ENCODE data around the gene TRABD2A.
"Not testable (repeated sequence)": the region's sequence is repeated elsewhere in the genome, so short reads cannot be mapped to it uniquely, and the experiment has no call there.

DNA sequence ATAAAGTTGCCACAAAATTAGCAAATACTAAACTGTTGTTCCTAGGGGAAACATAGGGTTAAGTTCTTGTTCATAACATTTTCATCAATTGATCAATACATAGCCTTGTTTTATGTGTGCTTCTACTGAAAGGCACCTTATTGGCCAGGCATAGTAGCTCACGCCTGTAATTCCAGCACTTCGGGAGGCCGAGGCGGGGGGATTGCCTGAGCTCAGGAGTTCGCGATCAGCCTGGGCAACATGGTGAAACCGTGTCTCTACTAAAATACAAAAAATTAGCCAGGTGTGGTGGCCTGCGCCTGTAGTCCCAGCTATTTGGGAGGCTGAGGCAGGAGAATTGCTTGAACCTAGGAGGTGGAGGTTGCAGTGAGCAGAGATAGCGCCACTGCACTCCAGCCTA, 8.2 kb downstream of the TRABD2A start:
- not testable (repeated sequence) for TF ChIP-seq POLR2A, CTCF, EP300 (IDR thresholded peaks at IDR 0.05)
